ENCODE measurements around the gene EIF2AK3.

DNA sequence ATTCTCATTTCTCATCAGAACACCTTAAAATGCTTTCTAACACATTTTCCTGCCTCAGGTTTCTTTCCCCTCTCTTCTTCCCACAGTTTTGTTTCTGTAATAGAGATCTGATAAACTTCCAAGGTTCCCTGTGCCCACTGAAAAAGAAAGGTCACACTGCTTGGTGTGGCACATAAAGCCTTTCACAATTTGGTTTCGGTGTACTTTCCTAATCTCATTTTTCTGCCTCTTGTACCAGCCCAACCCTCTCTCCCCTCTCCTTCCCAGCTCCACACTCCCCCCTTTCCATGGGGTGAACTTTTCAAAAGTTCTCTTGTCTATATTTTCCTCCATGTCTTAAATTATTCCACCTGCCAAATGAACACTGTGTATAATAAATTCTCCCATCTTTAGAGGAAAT is 7.2 kb downstream of the EIF2AK3 start:
- TF ChIP-seq POLR2A (IDR thresholded peaks at IDR 0.05; ENCODE audit: extremely low read depth, insufficient read length) (no peak), MYC (IDR thresholded peaks at IDR 0.05; ENCODE audit: low read depth, low read length) (no peak)
- TF ChIP-seq, protein P1, sequence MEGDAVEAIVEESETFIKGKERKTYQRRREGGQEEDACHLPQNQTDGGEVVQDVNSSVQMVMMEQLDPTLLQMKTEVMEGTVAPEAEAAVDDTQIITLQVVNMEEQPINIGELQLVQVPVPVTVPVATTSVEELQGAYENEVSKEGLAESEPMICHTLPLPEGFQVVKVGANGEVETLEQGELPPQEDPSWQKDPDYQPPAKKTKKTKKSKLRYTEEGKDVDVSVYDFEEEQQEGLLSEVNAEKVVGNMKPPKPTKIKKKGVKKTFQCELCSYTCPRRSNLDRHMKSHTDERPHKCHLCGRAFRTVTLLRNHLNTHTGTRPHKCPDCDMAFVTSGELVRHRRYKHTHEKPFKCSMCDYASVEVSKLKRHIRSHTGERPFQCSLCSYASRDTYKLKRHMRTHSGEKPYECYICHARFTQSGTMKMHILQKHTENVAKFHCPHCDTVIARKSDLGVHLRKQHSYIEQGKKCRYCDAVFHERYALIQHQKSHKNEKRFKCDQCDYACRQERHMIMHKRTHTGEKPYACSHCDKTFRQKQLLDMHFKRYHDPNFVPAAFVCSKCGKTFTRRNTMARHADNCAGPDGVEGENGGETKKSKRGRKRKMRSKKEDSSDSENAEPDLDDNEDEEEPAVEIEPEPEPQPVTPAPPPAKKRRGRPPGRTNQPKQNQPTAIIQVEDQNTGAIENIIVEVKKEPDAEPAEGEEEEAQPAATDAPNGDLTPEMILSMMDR (IDR thresholded peaks at IDR 0.05; ENCODE audit: low read depth, low read length) = no peak
- TF ChIP-seq, protein P2, sequence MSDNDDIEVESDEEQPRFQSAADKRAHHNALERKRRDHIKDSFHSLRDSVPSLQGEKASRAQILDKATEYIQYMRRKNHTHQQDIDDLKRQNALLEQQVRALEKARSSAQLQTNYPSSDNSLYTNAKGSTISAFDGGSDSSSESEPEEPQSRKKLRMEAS (IDR thresholded peaks at IDR 0.05; ENCODE audit: low read depth, low read length) = no peak
